Esophagus squamous epithelium (tissue), 4 donors: ENCODE data around the gene TNFRSF13B.
"Not testable (repeated sequence)": the region's sequence is repeated elsewhere in the genome, so short reads cannot be mapped to it uniquely, and the experiment has no call there.

Source experiments
- CTCF ChIP-seq, 6 experiments: fragments of 450-650 bp in 4 of 6; fragments of 200-600 bp in 2 of 6; sonication (generic) in 2 of 6; IDR thresholded peaks; one replicate each; pipeline ENCODE4 v1.5.1; 2016 to 2019; ENCODE audit warnings: antibody characterized with exemption in 6 of 6, mild to moderate bottlenecking in 4 of 6, moderate library complexity in 4 of 6
- POLR2A ChIP-seq, 4 donors: fragments of 450-650 bp; IDR thresholded peaks; one replicate each; pipeline ENCODE4 v1.6.1; 2017; ENCODE audit warnings: antibody characterized with exemption in 4 of 4, mild to moderate bottlenecking in 4 of 4, moderate library complexity in 3 of 4

GRCh38 chr17:17010545-17011034 is 38.7 kb upstream of the TNFRSF13B start:
- not testable (repeated sequence) for TF ChIP-seq CTCF, POLR2A (IDR thresholded peaks at IDR 0.05)
